Lower leg skin (tissue), 4 donors: Measurements from ENCODE around the gene PLB1. TPM values are rescaled to one million over a fixed set of nuclear protein-coding genes. Genes with fewer than 3 reads are reported as not detected.

Experiments used
- DNase-seq, 2 donors: peaks; one replicate each; pipeline ENCODE4 v3.0.0-alpha.2; 2019; ENCODE audit warnings: low spot score in 2 of 2
- H3K4me3 ChIP-seq: fragments of 200-600 bp; sonication (generic); 2 replicates; pipeline ENCODE4 v1.5.1; 2017; ENCODE audit warnings: mild to moderate bottlenecking, low read depth; ENCODE audit not compliant: poor library complexity, severe bottlenecking
- POLR2A ChIP-seq, 2 donors: fragments of 450-650 bp; IDR thresholded peaks; one replicate each; pipeline ENCODE4 v1.6.1; 2016 to 2017; ENCODE audit warnings: antibody characterized with exemption in 2 of 2, mild to moderate bottlenecking in 1 of 2, moderate library complexity in 1 of 2
- WGBS, 2 donors: methylation state at CpG; one replicate each; pipeline ENCODE4 v1.1.5; 2018; 5-methylcytosine and 5-hydroxymethylcytosine counted together
- intact Hi-C: fragments of 100-400 bp; cut with DNase I; formaldehyde crosslinking; loops from one replicate; pipeline ENCODE4 v1.15.0; 2023; ENCODE audit warnings: low total_unique reads
- total RNA-seq, 4 donors: library from RNA; depleted of rRNA; stranded (reverse); fragments of >200 nt; gene quantifications; one replicate each; pipeline ENCODE4 v1.1.0, GENCODE V29; 2016
- TF ChIP-seq, protein P1 (sequence below), 3 donors: fragments of 450-650 bp; IDR thresholded peaks; one replicate each; pipeline ENCODE4 v1.5.1; 2016; ENCODE audit warnings: antibody characterized with exemption in 3 of 3, mild to moderate bottlenecking in 3 of 3, moderate library complexity in 2 of 3

The PLB1 gene
- total RNA-seq, 4 donors from 2014 or later: 3.4 to 10.3 (median 8.9) TPM

- TF ChIP-seq, protein P1, sequence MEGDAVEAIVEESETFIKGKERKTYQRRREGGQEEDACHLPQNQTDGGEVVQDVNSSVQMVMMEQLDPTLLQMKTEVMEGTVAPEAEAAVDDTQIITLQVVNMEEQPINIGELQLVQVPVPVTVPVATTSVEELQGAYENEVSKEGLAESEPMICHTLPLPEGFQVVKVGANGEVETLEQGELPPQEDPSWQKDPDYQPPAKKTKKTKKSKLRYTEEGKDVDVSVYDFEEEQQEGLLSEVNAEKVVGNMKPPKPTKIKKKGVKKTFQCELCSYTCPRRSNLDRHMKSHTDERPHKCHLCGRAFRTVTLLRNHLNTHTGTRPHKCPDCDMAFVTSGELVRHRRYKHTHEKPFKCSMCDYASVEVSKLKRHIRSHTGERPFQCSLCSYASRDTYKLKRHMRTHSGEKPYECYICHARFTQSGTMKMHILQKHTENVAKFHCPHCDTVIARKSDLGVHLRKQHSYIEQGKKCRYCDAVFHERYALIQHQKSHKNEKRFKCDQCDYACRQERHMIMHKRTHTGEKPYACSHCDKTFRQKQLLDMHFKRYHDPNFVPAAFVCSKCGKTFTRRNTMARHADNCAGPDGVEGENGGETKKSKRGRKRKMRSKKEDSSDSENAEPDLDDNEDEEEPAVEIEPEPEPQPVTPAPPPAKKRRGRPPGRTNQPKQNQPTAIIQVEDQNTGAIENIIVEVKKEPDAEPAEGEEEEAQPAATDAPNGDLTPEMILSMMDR (IDR thresholded peaks at IDR 0.05): no peak
- TF ChIP-seq POLR2A (IDR thresholded peaks at IDR 0.05): no peak
- intact Hi-C loops: no loop called here
- WGBS, 2 donors: 90 to 98% methylated on average over 3 of the region's 3 CpGs
- peak in 1 of 2 donors; percentile 54 for DNase-seq
- H3K4me3 ChIP-seq: no peak overlapping the region
Observed at GRCh38 chr2:28579606-28580005, 83.7 kb downstream of the PLB1 start.

- no peak for DNase-seq
- TF ChIP-seq POLR2A (IDR thresholded peaks at IDR 0.05): no peak
- TF ChIP-seq, protein P1 (IDR thresholded peaks at IDR 0.05): no peak
- no peak overlapping the region for H3K4me3 ChIP-seq
- 90 to 93% methylated on average over 4 to 5 of the region's 5 CpGs for WGBS, 2 donors
- intact Hi-C loops: no loop called here
Observed at GRCh38 chr2:28580078-28580477, 84.2 kb downstream of the PLB1 start.

DNA sequence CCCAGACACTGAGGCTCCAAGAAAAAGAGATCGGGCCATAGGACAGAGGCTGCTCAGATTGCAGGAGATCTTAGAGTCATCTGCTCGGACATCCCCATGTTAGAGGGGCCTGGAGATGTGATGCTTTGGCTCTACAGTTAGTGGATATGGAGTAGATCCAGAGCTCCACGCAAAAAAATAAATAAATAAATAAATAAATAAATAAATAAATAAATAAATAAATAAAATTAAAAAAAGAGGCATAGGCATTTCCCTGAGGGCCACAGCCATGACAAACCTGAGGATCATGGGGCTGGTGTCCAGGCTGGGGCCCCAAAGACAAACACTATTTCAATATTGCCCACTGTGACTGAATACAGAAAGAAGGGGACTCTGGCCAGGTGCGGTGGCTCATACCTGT is 85.5 kb downstream of the PLB1 start:
- TF ChIP-seq POLR2A (IDR thresholded peaks at IDR 0.05): no peak
- TF ChIP-seq, protein P1 (IDR thresholded peaks at IDR 0.05): no peak
- intact Hi-C loops: no loop called here
- peak in 1 of 2 donors; percentile 31 for DNase-seq
- no peak overlapping the region for H3K4me3 ChIP-seq
- 97 to 99% methylated on average over 4 of the region's 4 CpGs for WGBS, 2 donors

- TF ChIP-seq, protein P1 (IDR thresholded peaks at IDR 0.05): no peak
- no peak for TF ChIP-seq POLR2A (IDR thresholded peaks at IDR 0.05)
- WGBS, 2 donors: 93 to 97% methylated on average over 6 of the region's 6 CpGs
- intact Hi-C loops: no loop called here
Observed at GRCh38 chr2:28582152-28582551, 86.3 kb downstream of the PLB1 start.

DNA sequence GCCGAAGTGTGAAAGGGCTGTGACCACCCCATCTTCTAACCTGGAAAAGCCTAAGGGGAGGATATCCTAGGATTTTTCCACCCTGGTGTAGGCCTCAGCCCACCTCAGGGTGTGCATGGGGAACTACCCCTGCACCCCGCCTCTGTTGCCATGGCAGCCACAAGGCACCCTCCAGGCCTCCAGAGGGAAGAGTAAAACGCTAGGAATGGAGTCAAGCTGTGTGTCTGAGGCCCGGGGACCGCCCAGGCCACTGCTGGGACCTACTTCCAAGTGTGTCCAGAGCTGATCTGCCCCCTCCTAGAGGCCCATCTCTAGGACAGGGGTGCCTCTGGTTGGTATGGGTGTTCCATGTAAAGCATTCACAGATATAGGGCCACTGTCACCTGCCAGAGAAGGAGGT is 86.7 kb downstream of the PLB1 start:
- WGBS, 2 donors: 83 to 91% methylated on average over 5 of the region's 5 CpGs
- TF ChIP-seq, protein P1 (IDR thresholded peaks at IDR 0.05): no peak
- no peak for TF ChIP-seq POLR2A (IDR thresholded peaks at IDR 0.05)
- no peak overlapping the region for H3K4me3 ChIP-seq
- DNase-seq: peak in 1 of 2 donors; percentile 74
- intact Hi-C loops: no loop called here

More at GRCh38 chr2:28582152-28582551, 86.3 kb downstream of the PLB1 start:
- no peak overlapping the region for H3K4me3 ChIP-seq
- DNase-seq: peak in 1 of 2 donors; percentile 58

- no peak overlapping the region for H3K4me3 ChIP-seq
- TF ChIP-seq, protein P1 (IDR thresholded peaks at IDR 0.05): no peak
- no peak for TF ChIP-seq POLR2A (IDR thresholded peaks at IDR 0.05)
- WGBS, 2 donors: 15 to 28% methylated on average over 10 of the region's 10 CpGs
- DNase-seq: peak; percentile 83 to 92
- intact Hi-C loops: no loop called here
Observed at GRCh38 chr2:28583899-28584553, 88.2 kb downstream of the PLB1 start.
